ENCODE data around the gene ADAMTS17. TPM values are rescaled to one million over a fixed set of nuclear protein-coding genes. Genes with fewer than 3 reads are reported as not detected.

Gene ADAMTS17
- total and polyA plus RNA-seq, 11 donors = 0.30 to 2.4 (median 1.2) TPM

DNA sequence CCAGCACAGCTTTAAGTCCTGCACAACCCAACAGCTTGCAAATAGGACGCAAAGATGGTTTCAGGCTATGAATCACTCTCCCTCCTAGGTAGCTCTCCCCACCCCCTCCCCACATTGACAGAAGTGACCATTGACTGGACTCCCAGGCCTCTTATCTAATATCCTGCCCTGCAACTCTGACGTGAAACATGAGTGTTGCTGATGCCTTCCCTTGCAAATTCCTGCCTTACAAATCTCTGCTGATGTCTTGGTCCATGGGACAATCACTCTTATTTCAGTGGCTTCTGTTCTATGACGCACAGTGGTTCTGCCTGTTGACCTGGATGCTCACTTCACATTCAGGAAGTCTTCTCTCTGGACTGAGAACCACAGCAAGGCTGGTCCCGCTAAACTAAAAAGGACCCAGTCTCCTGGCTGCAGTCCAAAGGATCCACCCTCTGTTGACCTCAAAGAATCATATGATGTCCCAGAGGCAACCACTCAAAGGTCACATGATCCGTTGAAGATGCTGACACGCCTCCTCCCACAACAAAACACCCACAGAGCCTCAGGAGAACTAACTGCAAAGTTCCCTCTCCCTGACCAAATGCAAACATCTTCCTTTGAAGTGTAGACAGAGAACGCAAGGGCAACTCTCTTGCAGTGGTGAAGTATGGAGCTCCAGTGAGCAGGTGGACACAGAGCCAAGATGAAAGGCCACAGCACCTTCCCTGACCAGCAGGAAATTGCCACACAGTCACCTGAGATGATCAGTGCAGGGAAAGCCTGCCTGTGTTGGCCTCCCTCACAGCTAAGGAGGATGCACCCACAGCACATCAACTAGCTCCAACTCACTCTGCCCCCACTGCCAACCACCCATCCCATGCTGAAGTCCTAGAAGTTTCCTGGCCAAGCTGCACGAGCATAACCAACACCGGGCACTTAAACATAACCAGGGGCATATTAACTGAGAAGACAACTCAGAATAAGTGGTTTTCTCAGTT, 112.3 kb downstream of the ADAMTS17 start:
- Histone ChIP-seq H3K27ac (no peak overlapping the region), H3K4me1 (peaks cover 0 to 7% (median 2%) of the 10 kb centered on the region in 12 donors), H3K4me3 (no peak overlapping the region), H3K27me3 (no peaks in the 10 kb centered on the region), H3K36me3 (no peaks in the 10 kb centered on the region), H3K9me3 (no peaks in the 10 kb centered on the region)
- ATAC-seq (no peak), DNase-seq (no peak)
- intact Hi-C loops (cut with DNase I) = no loop called here
- TF ChIP-seq, protein P1, sequence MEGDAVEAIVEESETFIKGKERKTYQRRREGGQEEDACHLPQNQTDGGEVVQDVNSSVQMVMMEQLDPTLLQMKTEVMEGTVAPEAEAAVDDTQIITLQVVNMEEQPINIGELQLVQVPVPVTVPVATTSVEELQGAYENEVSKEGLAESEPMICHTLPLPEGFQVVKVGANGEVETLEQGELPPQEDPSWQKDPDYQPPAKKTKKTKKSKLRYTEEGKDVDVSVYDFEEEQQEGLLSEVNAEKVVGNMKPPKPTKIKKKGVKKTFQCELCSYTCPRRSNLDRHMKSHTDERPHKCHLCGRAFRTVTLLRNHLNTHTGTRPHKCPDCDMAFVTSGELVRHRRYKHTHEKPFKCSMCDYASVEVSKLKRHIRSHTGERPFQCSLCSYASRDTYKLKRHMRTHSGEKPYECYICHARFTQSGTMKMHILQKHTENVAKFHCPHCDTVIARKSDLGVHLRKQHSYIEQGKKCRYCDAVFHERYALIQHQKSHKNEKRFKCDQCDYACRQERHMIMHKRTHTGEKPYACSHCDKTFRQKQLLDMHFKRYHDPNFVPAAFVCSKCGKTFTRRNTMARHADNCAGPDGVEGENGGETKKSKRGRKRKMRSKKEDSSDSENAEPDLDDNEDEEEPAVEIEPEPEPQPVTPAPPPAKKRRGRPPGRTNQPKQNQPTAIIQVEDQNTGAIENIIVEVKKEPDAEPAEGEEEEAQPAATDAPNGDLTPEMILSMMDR (IDR thresholded peaks at IDR 0.05) = no peak
- no peak for TF ChIP-seq POLR2A (IDR thresholded peaks at IDR 0.05)
- WGBS, 4 donors = 72 to 83% (median 76%) methylated on average over 9 of the region's 9 CpGs

DNA sequence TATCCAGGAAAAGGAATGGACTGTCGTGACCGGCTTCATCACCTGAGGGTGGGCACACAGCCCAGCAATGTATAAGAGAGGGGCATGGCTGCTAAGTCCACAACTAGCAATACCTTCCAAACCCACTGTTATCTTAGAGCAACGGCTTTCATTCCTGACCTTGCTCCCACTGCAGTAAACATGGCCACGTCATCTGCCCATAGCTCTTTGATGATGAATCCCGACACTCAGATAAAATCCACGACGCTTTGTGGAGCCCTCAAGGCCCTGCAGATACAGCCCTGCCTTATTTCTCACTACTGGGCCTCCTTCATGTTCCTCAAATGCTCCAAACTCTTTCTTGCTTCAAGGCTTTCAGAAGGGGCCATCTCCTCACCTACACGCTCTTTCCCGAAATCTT, 114.0 kb downstream of the ADAMTS17 start:
- ATAC-seq (no peak), DNase-seq (peak in 1 of 5 donors; percentile 4)
- H3K9me3 ChIP-seq = no peaks in the 10 kb centered on the region
- H3K4me3 ChIP-seq = no peak overlapping the region
- intact Hi-C loops (cut with DNase I) = no loop called here
- H3K27me3 ChIP-seq = no peaks in the 10 kb centered on the region
- TF ChIP-seq POLR2A (IDR thresholded peaks at IDR 0.05) = no peak
- TF ChIP-seq, protein P1 (IDR thresholded peaks at IDR 0.05) = no peak
- WGBS, 4 donors = 92 to 94% (median 93%) methylated on average over 9 of the region's 9 CpGs
- H3K4me1 ChIP-seq = no peaks in the 10 kb centered on the region
- no peaks in the 10 kb centered on the region for H3K36me3 ChIP-seq
- H3K27ac ChIP-seq = no peak overlapping the region

DNA sequence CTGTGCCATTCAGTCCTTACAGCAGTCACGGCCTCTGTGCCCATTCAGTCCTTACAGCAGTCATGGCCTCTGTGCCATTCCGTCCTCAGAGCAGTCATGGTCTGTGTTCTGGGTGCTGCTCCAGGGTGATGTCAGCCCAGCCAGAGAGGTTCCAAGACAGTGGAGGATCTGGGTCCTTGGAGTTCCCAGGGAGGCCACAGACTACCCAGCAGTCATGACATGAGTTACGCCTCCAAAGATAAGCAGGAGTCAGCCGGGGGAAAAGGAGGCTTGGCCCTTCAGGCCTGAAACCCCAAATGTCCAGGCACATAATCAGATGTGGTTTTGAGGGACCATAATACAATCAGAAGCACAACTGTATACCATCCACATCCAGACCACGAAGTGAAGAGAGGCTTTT, 115.7 kb downstream of the ADAMTS17 start:
- H3K9me3 ChIP-seq = no peaks in the 10 kb centered on the region
- 89 to 97% (median 94%) methylated on average over 5 of the region's 5 CpGs for WGBS, 4 donors
- no peak overlapping the region for H3K4me3 ChIP-seq
- no peaks in the 10 kb centered on the region for H3K27me3 ChIP-seq
- intact Hi-C loops (cut with DNase I) = no loop called here
- H3K4me1 ChIP-seq = no peaks in the 10 kb centered on the region
- H3K36me3 ChIP-seq = no peaks in the 10 kb centered on the region
- ATAC-seq (no peak), DNase-seq (peak in 1 of 5 donors; percentile 7)
- no peak overlapping the region for H3K27ac ChIP-seq
- TF ChIP-seq POLR2A (IDR thresholded peaks at IDR 0.05) = no peak
- TF ChIP-seq, protein P1 (IDR thresholded peaks at IDR 0.05) = no peak

Measured in heart left ventricle (tissue), 16 donors.